Suprapubic skin (tissue), 3 donors: ENCODE results near the gene RASL10B.

Experiments used
- POLR2A ChIP-seq, 2 donors: fragments of 450-650 bp; IDR thresholded peaks; one replicate each; pipeline ENCODE4 v1.6.1; 2017; ENCODE audit warnings: antibody characterized with exemption in 2 of 2, mild to moderate bottlenecking in 2 of 2, moderate library complexity in 2 of 2
- TF ChIP-seq, protein P1 (sequence below), 2 donors: fragments of 200-600 bp in 1 of 2; fragments of 450-650 bp in 1 of 2; sonication (generic) in 1 of 2; IDR thresholded peaks; one replicate each; pipeline ENCODE4 v1.5.1; 2016 to 2019; ENCODE audit warnings: antibody characterized with exemption in 2 of 2, mild to moderate bottlenecking in 1 of 2, moderate library complexity in 1 of 2

DNA sequence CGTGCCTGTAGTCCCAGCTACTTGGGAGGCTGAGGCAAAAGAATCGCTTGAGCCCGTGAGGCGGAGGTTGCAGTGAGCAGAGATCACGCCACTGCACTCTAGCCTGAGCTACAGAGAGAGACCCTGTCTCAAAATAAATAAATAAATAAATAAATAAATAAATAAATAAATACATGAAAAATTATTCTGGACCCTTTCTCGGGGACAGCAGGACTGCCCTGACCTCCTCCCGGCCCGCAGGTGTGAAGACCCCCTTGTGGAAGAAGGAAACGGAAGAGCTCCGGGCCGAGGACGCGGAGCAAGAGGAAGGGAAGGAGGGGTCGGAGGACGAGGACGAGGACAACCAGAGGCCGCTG lies 32.3 kb downstream of the RASL10B start:
- no peak for TF ChIP-seq POLR2A (IDR thresholded peaks at IDR 0.05)
- TF ChIP-seq, protein P1, sequence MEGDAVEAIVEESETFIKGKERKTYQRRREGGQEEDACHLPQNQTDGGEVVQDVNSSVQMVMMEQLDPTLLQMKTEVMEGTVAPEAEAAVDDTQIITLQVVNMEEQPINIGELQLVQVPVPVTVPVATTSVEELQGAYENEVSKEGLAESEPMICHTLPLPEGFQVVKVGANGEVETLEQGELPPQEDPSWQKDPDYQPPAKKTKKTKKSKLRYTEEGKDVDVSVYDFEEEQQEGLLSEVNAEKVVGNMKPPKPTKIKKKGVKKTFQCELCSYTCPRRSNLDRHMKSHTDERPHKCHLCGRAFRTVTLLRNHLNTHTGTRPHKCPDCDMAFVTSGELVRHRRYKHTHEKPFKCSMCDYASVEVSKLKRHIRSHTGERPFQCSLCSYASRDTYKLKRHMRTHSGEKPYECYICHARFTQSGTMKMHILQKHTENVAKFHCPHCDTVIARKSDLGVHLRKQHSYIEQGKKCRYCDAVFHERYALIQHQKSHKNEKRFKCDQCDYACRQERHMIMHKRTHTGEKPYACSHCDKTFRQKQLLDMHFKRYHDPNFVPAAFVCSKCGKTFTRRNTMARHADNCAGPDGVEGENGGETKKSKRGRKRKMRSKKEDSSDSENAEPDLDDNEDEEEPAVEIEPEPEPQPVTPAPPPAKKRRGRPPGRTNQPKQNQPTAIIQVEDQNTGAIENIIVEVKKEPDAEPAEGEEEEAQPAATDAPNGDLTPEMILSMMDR (IDR thresholded peaks at IDR 0.05), result no peak
